H1 (cell line): ENCODE results near the gene TACC2.

Experiments
- CTCF ChIP-seq, 3 experiments: IDR thresholded peaks; 1 replicate in 2 of 3; 2 replicates in 1 of 3; pipeline versions ENCODE4 v1.5.1 to v1.6.1; 2011; ENCODE audit warnings: low read length in 3 of 3, mild to moderate bottlenecking in 3 of 3, inconsistent platforms in 2 of 3, low read depth in 1 of 3, moderate library complexity in 1 of 3; ENCODE audit not compliant: insufficient read depth in 1 of 3; ENCODE audit errors: control extremely low read depth in 1 of 3
- POLR2A ChIP-seq, 2 experiments: IDR thresholded peaks; 1 replicate in 1 of 2; 2 replicates in 1 of 2; pipeline ENCODE4 v1.6.1; 2011; ENCODE audit warnings: low read depth in 2 of 2, low read length in 2 of 2, mild to moderate bottlenecking in 2 of 2; ENCODE audit errors: control extremely low read depth in 1 of 2
- POLR2AphosphoS5 ChIP-seq: IDR thresholded peaks from 2 replicates; pipeline ENCODE4 v1.6.1; 2011; ENCODE audit warnings: low read depth, low read length
- TF ChIP-seq, protein P1 (sequence below): IDR thresholded peaks from 2 replicates; pipeline ENCODE4 v1.6.1; 2012; ENCODE audit warnings: inconsistent platforms

DNA sequence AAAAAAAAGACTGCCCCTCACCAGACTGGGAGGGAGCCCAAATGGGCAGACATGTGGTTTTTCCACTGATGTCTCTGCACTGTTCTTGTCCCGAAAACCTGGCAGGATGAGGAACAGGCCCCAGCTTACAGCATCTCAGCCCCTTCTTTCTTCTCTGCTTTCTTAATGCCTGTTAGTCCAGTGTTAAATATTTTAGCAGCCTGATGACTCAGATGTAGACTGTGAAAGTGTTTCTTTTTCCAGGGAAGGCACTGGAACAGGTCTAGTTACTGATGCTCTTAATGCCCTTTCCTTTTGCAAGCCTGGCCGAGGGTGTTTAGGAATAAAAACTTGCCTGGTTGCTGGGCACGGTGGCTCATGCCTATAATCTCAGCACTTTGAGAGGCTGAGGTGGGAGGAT is 107.7 kb downstream of the TACC2 start:
- TF ChIP-seq POLR2AphosphoS5 (no peak), POLR2A (IDR thresholded peaks at IDR 0.05; ENCODE audit: control extremely low read depth in 1 of 2, low read depth in 2 of 2, low read length in 2 of 2) (no peak), CTCF (IDR thresholded peaks at IDR 0.05; ENCODE audit: control extremely low read depth in 1 of 3, insufficient read depth in 1 of 3, low read depth in 1 of 3, low read length in 3 of 3) (no peak)
- TF ChIP-seq, protein P1, sequence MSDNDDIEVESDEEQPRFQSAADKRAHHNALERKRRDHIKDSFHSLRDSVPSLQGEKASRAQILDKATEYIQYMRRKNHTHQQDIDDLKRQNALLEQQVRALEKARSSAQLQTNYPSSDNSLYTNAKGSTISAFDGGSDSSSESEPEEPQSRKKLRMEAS: no peak
